GM10248 (cell line): ENCODE measurements around the gene FAXDC2.

Experiments
- CTCF ChIA-PET: fragments of 300-600 bp; sonication (Branson Sonifier 250); formaldehyde crosslinking; extraction: SDS; loops from one replicate; lab custom pipeline; 2021; ENCODE audit warnings: antibody characterized with exemption; lab: Yijun Ruan, JAX
- POLR2A ChIA-PET: fragments of 350-650 bp; sonication (Branson Sonifier 250); formaldehyde crosslinking; extraction: SDS; loops from one replicate; lab custom pipeline; 2020; ENCODE audit warnings: antibody characterized with exemption; lab: Yijun Ruan, JAX
- DNase-seq: peaks from one replicate; pipeline ENCODE4 v3.0.0; 2012; ENCODE audit errors: extremely low spot score
- CTCF ChIP-seq: IDR thresholded peaks from 2 replicates; pipeline ENCODE4 v1.5.1; 2012; ENCODE audit warnings: mild to moderate bottlenecking, low read depth; ENCODE audit errors: extremely low read depth, missing control alignments, control extremely low read depth

FAXDC2 gene

GRCh38 chr5:154779105-154779504, 71.3 kb downstream of the FAXDC2 start:
- no peak for DNase-seq
- ChIA-PET CTCF (interaction anchor here (1.0 to 2.0 kb wide), 3 partner anchors 10 to 56 kb away, joined by 3 to 4 read pairs (median 4); no protein-coding TSS in a partner anchor), POLR2A (no interaction called here)

GRCh38 chr5:154778534-154778933, 71.9 kb downstream of the FAXDC2 start:
- ChIA-PET POLR2A (no interaction called here), CTCF (interaction anchor here (1.0 to 2.0 kb wide), 4 partner anchors 11 to 57 kb away, joined by 3 to 5 read pairs (median 4); no protein-coding TSS in a partner anchor)
- DNase-seq = no peak
- no peak for TF ChIP-seq CTCF

More at GRCh38 chr5:154779105-154779504, 71.3 kb downstream of the FAXDC2 start:
- TF ChIP-seq CTCF = no peak

- ChIA-PET CTCF (interaction anchor here (0.8 to 1.7 kb wide), 3 partner anchors 9 to 126 kb away, joined by 3 to 7 read pairs (median 3); no protein-coding TSS in a partner anchor), POLR2A (no interaction called here)
- TF ChIP-seq CTCF = no peak
- no peak for DNase-seq
Measured at GRCh38 chr5:154776167-154776566, 74.2 kb downstream of the FAXDC2 start.

GRCh38 chr5:154773326-154773725, 77.1 kb downstream of the FAXDC2 start:
- DNase-seq = no peak
- no peak for TF ChIP-seq CTCF
- POLR2A ChIA-PET = no interaction called here
- CTCF ChIA-PET = interaction anchor here (1.1 kb wide), 1 partner anchor 8 kb away, joined by 5 read pairs; no protein-coding TSS in a partner anchor

GRCh38 chr5:154771383-154771901, 79.0 kb downstream of the FAXDC2 start:
- no peak for DNase-seq
- no peak for TF ChIP-seq CTCF
- POLR2A ChIA-PET = no interaction called here
- CTCF ChIA-PET = interaction anchor here (1.0 to 1.9 kb wide), 5 partner anchors 7 to 148 kb away, joined by 3 to 5 read pairs (median 4); no protein-coding TSS in a partner anchor

GRCh38 chr5:154770111-154770510, 80.3 kb downstream of the FAXDC2 start:
- CTCF ChIA-PET = interaction anchor here (1.4 to 1.9 kb wide), 2 partner anchors 8 to 13 kb away, joined by 5 to 6 read pairs; no protein-coding TSS in a partner anchor
- DNase-seq = no peak
- TF ChIP-seq CTCF = no peak
- POLR2A ChIA-PET = no interaction called here
